Vagina (tissue), 2 donors: Measurements from ENCODE around the gene HOXB4.

Source experiments
- CTCF ChIP-seq, 3 experiments: fragments of 450-650 bp in 2 of 3; fragments of 200-600 bp in 1 of 3; sonication (generic) in 1 of 3; IDR thresholded peaks; one replicate each; pipeline ENCODE4 v1.5.1; 2017 to 2019; ENCODE audit warnings: antibody characterized with exemption in 3 of 3, mild to moderate bottlenecking in 2 of 3, moderate library complexity in 2 of 3
- POLR2A ChIP-seq, 2 donors: fragments of 450-650 bp; IDR thresholded peaks; one replicate each; pipeline ENCODE4 v1.6.1; 2017; ENCODE audit warnings: antibody characterized with exemption in 2 of 2, mild to moderate bottlenecking in 2 of 2, moderate library complexity in 2 of 2

GRCh38 chr17:48623583-48623982 lies 45.4 kb upstream of the HOXB4 start:
- TF ChIP-seq CTCF (IDR thresholded peaks at IDR 0.05): no peak
- no peak for TF ChIP-seq POLR2A (IDR thresholded peaks at IDR 0.05)
